ENCODE measurements around the gene KDM5A. TPM values are rescaled to one million over a fixed set of nuclear protein-coding genes. Genes with fewer than 3 reads are reported as not detected.
"Not testable (repeated sequence)": the region's sequence is repeated elsewhere in the genome, so short reads cannot be mapped to it uniquely, and the experiment has no call there.

Gene KDM5A
- polyA plus RNA-seq, 6 donors from 2014 or later: 39.4 to 95.8 (median 52.5) TPM

DNA sequence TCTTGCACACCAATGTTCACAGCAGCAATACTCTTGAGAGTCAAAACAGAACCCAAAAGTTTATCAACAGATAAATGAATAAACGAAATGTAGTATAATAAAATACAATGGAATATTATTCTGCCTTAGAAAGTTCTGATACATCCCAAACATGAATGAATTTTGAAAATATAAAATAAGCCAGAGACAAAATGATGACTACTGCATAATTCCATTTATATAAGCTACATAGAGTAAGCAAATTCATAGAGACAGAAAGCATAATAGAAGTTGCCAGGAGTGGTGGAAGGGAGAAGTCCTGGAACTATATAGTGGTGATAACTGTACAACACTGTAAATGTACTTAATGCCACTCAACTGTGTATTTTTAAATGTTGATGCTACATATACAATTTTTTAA, 21.1 kb downstream of the KDM5A start:
- Mint-ChIP-seq H3K36me3 (peaks cover 20 to 32% of the 10 kb centered on the region in 2 donors), H3K4me3 (peak overlapping the region in 1 of 8 donors; percentile 12), H3K27me3 (no peaks in the 10 kb centered on the region), H3K4me1 (peaks cover 2 to 4% (median 4%) of the 10 kb centered on the region in 3 donors), H3K9me3 (peaks cover 0 to 14% (median 6%) of the 10 kb centered on the region in 7 donors), H3K27ac (no peak overlapping the region)
- ATAC-seq (ENCODE audit: low read depth in 2 of 2): no peak
- no peak for DNase-seq

- Mint-ChIP-seq H3K36me3 (peaks cover 32 to 42% of the 10 kb centered on the region in 2 donors), H3K4me3 (no peak overlapping the region), H3K4me1 (peaks cover 2 to 4% (median 4%) of the 10 kb centered on the region in 3 donors), H3K27ac (no peak overlapping the region), H3K9me3 (peaks cover 0 to 14% (median 3%) of the 10 kb centered on the region in 7 donors), H3K27me3 (no peaks in the 10 kb centered on the region)
- ATAC-seq (ENCODE audit: low read depth in 2 of 2) (no peak), DNase-seq (no peak)
These were observed 22.3 kb downstream of the KDM5A start for GRCh38 chr12:366820-367219.

DNA sequence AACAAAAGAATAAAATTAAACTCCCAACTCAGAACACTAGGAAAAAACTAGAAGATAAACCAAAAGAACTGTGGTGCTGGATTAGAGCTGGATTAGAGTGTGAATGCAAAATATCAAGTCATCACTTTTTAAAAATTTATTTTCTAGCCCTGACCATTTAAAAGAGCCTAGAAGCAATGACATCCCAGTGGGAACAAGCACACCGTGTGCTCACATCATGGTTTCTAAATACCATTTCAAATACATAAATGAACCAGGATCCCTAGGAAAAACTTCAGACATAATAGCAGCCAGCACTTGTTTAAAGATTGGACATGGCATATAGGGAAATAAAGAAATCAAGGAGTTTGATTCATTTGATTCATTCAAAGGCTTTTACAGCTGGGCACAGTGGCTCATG, 30.0 kb downstream of the KDM5A start:
- peaks cover 0 to 8% (median 8%) of the 10 kb centered on the region in 3 donors for H3K4me1 Mint-ChIP-seq
- DNase-seq (no peak), ATAC-seq (ENCODE audit: low read depth in 2 of 2) (no peak)
- H3K4me3 Mint-ChIP-seq: no peak overlapping the region
- no peak overlapping the region for H3K27ac Mint-ChIP-seq
- H3K9me3 Mint-ChIP-seq: peaks cover 0 to 6% (median 0%) of the 10 kb centered on the region in 7 donors
- H3K36me3 Mint-ChIP-seq: peaks cover 48 to 53% of the 10 kb centered on the region in 2 donors
- H3K27me3 Mint-ChIP-seq: no peaks in the 10 kb centered on the region

GRCh38 chr12:356276-356988, 32.7 kb downstream of the KDM5A start:
- no peak for DNase-seq
- H3K4me3 Mint-ChIP-seq: no peak overlapping the region
- H3K4me1 Mint-ChIP-seq: peaks cover 0 to 8% (median 8%) of the 10 kb centered on the region in 3 donors
- no peaks in the 10 kb centered on the region for H3K27me3 Mint-ChIP-seq
- H3K9me3 Mint-ChIP-seq: peaks cover 0 to 6% (median 0%) of the 10 kb centered on the region in 7 donors
- no peak for ATAC-seq (ENCODE audit: low read depth in 2 of 2)
- peak overlapping the region in 2 of 6 donors; percentile 45 to 88 for H3K27ac Mint-ChIP-seq
- H3K36me3 Mint-ChIP-seq: peaks cover 41 to 46% of the 10 kb centered on the region in 2 donors

DNA sequence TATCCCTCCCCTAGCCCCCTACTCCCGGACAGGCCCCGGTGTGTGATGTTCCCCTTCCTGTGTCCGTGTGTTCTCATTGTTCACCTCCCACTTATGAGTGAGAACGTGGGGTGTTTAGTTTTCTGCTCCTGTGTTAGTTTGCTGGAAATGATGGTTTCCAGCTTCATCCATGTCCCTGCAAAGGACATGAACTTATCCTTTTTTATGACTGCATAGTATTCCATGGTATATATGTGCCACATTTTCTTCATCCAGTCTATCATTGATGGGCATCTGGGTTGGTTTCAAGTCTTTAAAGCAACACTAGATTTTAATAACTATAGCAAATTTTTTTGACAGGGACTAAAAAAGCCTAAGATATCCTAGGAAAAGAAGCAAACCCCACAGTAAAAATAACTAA, 37.9 kb downstream of the KDM5A start:
- H3K4me1 Mint-ChIP-seq: peaks cover 0 to 12% (median 11%) of the 10 kb centered on the region in 3 donors
- not testable (repeated sequence) for H3K9me3 Mint-ChIP-seq; ATAC-seq (ENCODE audit: low read depth in 2 of 2); DNase-seq; H3K27me3 Mint-ChIP-seq; H3K4me3 Mint-ChIP-seq
- peak overlapping the region in 1 of 6 donors; percentile 72 for H3K27ac Mint-ChIP-seq
- H3K36me3 Mint-ChIP-seq: peaks cover 29 to 46% of the 10 kb centered on the region in 2 donors

DNA sequence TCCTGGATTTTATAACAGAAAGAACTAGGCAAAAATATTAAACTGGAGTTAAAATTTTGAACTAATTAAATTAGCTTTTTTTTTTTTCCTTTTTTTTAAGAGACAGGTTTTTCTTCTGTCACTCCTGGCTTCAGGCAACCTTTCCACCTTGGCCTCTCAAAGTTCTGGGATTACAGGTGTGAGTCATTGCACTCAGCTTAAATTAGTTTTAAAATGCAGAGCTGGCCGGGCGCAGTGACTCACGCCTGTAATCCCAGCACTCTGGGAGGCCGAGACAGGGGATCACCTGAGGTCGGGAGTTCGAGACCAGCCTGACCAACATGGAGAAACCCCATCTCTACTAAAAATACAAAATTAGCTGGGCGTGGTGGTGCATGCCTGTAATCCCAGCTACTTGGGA, 39.5 kb downstream of the KDM5A start:
- H3K9me3 Mint-ChIP-seq; H3K27me3 Mint-ChIP-seq; H3K27ac Mint-ChIP-seq; H3K4me3 Mint-ChIP-seq; DNase-seq; ATAC-seq (ENCODE audit: low read depth in 2 of 2): not testable (repeated sequence)
- Mint-ChIP-seq H3K36me3 (peaks cover 28 to 39% of the 10 kb centered on the region in 2 donors), H3K4me1 (peaks cover 14 to 22% (median 19%) of the 10 kb centered on the region in 3 donors)

GRCh38 chr12:343036-343435, 46.1 kb downstream of the KDM5A start:
- ATAC-seq (ENCODE audit: low read depth in 2 of 2); H3K27me3 Mint-ChIP-seq; H3K27ac Mint-ChIP-seq; H3K4me3 Mint-ChIP-seq; H3K9me3 Mint-ChIP-seq; DNase-seq: not testable (repeated sequence)
- H3K4me1 Mint-ChIP-seq: peaks cover 21 to 48% (median 29%) of the 10 kb centered on the region in 3 donors
- peaks cover 33 to 36% of the 10 kb centered on the region in 2 donors for H3K36me3 Mint-ChIP-seq

DNA sequence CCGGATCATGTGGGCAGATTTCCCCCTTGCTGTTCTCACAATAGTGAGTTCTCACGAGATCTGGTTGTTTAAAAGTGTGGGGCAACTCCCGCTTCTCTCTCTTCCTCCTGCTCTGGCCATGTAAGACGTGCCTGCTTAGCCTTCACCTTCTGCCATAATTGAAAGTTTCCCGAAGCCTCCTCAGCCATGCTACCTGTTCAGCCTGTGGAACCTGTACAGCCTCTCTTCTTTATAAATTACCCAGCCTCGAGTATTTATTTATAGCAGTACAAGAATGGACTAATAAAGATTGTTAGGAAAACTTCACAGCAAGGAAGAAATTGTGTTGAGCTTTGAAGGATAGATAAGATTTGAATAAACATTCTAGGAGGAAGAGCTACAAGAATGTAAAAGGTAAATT, 52.1 kb downstream of the KDM5A start:
- Mint-ChIP-seq H3K27ac (peak overlapping the region in 2 of 6 donors; percentile 0 to 31), H3K36me3 (peaks cover 33 to 36% of the 10 kb centered on the region in 2 donors), H3K4me1 (peaks cover 7 to 20% (median 10%) of the 10 kb centered on the region in 3 donors), H3K27me3 (no peaks in the 10 kb centered on the region), H3K4me3 (no peak overlapping the region), H3K9me3 (no peaks in the 10 kb centered on the region)
- no peak for ATAC-seq (ENCODE audit: low read depth in 2 of 2)
- no peak for DNase-seq

- no peak overlapping the region for H3K4me3 Mint-ChIP-seq
- no peaks in the 10 kb centered on the region for H3K9me3 Mint-ChIP-seq
- peaks cover 30 to 36% of the 10 kb centered on the region in 2 donors for H3K36me3 Mint-ChIP-seq
- DNase-seq (no peak), ATAC-seq (ENCODE audit: low read depth in 2 of 2) (no peak)
- no peaks in the 10 kb centered on the region for H3K27me3 Mint-ChIP-seq
- no peak overlapping the region for H3K27ac Mint-ChIP-seq
- peaks cover 4 to 11% (median 7%) of the 10 kb centered on the region in 3 donors for H3K4me1 Mint-ChIP-seq
These were observed 55.0 kb downstream of the KDM5A start for GRCh38 chr12:334125-334524.

DNA sequence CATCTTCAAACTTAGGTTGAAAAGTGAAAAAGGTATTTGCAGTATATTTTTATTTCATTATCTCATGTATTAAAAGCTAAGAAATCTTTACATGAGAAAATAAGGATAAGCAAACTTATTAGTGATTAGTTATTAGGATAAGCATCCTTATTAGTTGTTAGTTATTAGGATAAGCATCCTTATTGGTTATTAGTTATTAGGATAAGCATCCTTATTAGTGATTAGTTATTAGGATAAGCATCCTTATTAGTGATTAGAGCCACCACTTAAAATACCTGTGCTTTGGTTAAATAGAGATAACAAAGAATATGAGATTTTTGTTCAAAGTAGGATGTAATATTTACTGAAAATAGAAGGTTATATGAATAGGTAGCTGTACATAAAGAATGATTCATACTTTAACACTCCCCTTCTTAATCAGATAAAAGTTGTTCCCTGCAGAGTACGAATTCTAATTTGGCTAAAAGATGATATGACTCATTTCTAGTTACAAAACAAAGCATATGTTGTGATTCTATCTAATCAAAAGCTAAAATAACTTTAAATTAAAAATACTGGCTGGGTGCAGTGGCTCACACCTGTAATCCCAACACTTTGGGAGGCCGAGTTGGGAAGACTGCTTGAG, 56.4 kb downstream of the KDM5A start:
- Mint-ChIP-seq H3K4me3 (no peak overlapping the region), H3K27ac (no peak overlapping the region), H3K9me3 (no peaks in the 10 kb centered on the region), H3K27me3 (no peaks in the 10 kb centered on the region), H3K4me1 (peaks cover 4 to 11% (median 8%) of the 10 kb centered on the region in 3 donors), H3K36me3 (peaks cover 26 to 36% of the 10 kb centered on the region in 2 donors)
- no peak for DNase-seq
- ATAC-seq (ENCODE audit: low read depth in 2 of 2): no peak

DNA sequence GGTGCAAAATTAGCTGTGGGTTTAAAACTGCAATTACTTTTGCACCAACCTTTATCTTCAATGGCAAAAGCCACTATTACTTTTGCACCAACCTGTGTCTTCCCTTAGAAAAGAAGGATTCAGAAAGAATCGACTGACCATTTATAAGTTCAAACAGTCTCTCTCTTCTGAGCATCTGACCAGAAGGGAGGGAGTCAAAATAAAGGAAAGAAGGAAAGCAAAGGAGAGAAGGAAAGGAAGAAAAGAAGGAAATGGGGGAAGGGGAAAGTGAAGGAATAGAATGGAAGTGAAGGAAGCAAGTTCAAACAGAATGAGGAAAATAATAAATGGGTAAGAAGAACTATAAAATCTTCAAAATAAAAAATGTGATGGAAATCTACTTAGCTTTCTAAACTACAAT, 57.8 kb downstream of the KDM5A start:
- ATAC-seq (ENCODE audit: low read depth in 2 of 2) (no peak), DNase-seq (no peak)
- peaks cover 0 to 13% (median 10%) of the 10 kb centered on the region in 3 donors for H3K4me1 Mint-ChIP-seq
- H3K9me3 Mint-ChIP-seq: no peaks in the 10 kb centered on the region
- no peak overlapping the region for H3K4me3 Mint-ChIP-seq
- peaks cover 34 to 35% of the 10 kb centered on the region in 2 donors for H3K36me3 Mint-ChIP-seq
- H3K27me3 Mint-ChIP-seq: no peaks in the 10 kb centered on the region
- H3K27ac Mint-ChIP-seq: peak overlapping the region in 1 of 6 donors; percentile 65

DNA sequence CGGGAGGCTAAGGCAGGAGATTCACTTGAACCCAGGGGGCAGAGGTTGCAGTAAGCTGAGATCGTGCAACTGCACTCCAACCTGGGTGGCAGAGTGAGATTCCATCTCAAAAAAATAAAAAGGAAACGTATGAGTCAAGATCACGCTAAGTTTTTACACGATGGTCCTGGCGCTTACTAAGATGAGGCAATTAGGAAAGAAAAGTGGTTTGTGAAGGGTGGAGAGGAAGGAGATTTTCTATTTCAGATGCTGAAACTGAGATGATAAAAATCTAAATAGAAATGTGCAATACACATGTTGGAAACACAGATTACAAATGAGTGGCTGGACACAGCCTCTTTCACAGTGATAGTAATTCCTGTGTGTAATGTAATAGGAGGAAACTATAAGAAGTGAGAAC, 63.2 kb downstream of the KDM5A start:
- H3K36me3 Mint-ChIP-seq: peaks cover 28 to 45% of the 10 kb centered on the region in 2 donors
- no peak for DNase-seq
- H3K27ac Mint-ChIP-seq: peak overlapping the region in 5 of 6 donors; percentile 1 to 60 (median 28)
- peaks cover 0 to 11% (median 5%) of the 10 kb centered on the region in 3 donors for H3K4me1 Mint-ChIP-seq
- no peak for ATAC-seq (ENCODE audit: low read depth in 2 of 2)
- H3K4me3 Mint-ChIP-seq: no peak overlapping the region
- no peaks in the 10 kb centered on the region for H3K27me3 Mint-ChIP-seq
- no peaks in the 10 kb centered on the region for H3K9me3 Mint-ChIP-seq

GRCh38 chr12:323507-323906, 65.6 kb downstream of the KDM5A start:
- Mint-ChIP-seq H3K36me3 (peaks cover 42 to 44% of the 10 kb centered on the region in 2 donors), H3K9me3 (no peaks in the 10 kb centered on the region), H3K4me1 (peaks cover 0 to 22% (median 5%) of the 10 kb centered on the region in 3 donors), H3K27ac (no peak overlapping the region), H3K27me3 (no peaks in the 10 kb centered on the region), H3K4me3 (no peak overlapping the region)
- no peak for DNase-seq
- no peak for ATAC-seq (ENCODE audit: low read depth in 2 of 2)

Data from naive B cell (primary cell).